K562 (cell line): ENCODE measurements around the gene RBM17. TPM values are rescaled to one million over a fixed set of nuclear protein-coding genes. Genes with fewer than 3 reads are reported as not detected.
A peak's percentile ranks its signal among the peaks of the same experiment; 100 is the strongest.

Source experiments
- CBX1 ChIP-seq: sonication (generic); IDR thresholded peaks from 2 replicates; pipeline ENCODE4 v1.6.1; 2016; ENCODE audit warnings: antibody characterized with exemption, low read depth, mild to moderate bottlenecking
- CCAR2 ChIP-seq: fragments of 200-400 bp; formaldehyde crosslinking; IDR thresholded peaks from 2 replicates; pipeline ENCODE4 v1.6.1; 2017; ENCODE audit warnings: mild to moderate bottlenecking, low read depth, low read length
- GATAD2A ChIP-seq: fragments of 450-650 bp; IDR thresholded peaks from 2 replicates; pipeline ENCODE4 v1.6.1; 2017
- HDAC2 ChIP-seq: fragments of 450-650 bp; IDR thresholded peaks from 2 replicates; pipeline ENCODE4 v1.6.1; 2016; ENCODE audit warnings: mild to moderate bottlenecking
- MAZ ChIP-seq, 2 experiments: fragments of 450-650 bp in 1 of 2; sonication (generic) in 1 of 2; formaldehyde crosslinking; IDR thresholded peaks in 1 of 2; conservative IDR thresholded peaks in 1 of 2; 2 replicates each; pipeline versions ENCODE4 v1.4.0 to v1.5.0; 2020; ENCODE audit warnings: mild to moderate bottlenecking in 1 of 2, missing genetic modification reagents in 1 of 2
- NR1H2 ChIP-seq: sonication (generic); formaldehyde crosslinking; IDR thresholded peaks from 2 replicates; pipeline ENCODE4 v1.4.0; 2020; ENCODE audit warnings: mild to moderate bottlenecking, missing genetic modification reagents
- RBBP5 ChIP-seq: fragments of 200-600 bp; sonication (generic); IDR thresholded peaks from 2 replicates; pipeline ENCODE4 v1.6.1; 2012; ENCODE audit warnings: borderline replicate concordance, mild to moderate bottlenecking, low read length, control low read depth, inconsistent platforms; ENCODE audit not compliant: insufficient read depth, poor library complexity, severe bottlenecking
- SLC30A9 ChIP-seq: fragments of 250-450 bp; sonication (Bioruptor Pico); IDR thresholded peaks from 2 replicates; pipeline ENCODE4 v1.8.0; 2022; ENCODE audit warnings: mild to moderate bottlenecking, moderate library complexity
- SRSF7 ChIP-seq: fragments of 200-400 bp; formaldehyde crosslinking; optimal IDR thresholded peaks from 2 replicates; pipeline ENCODE3; 2017; ENCODE audit warnings: mild to moderate bottlenecking, low read depth, low read length
- SUPT5H ChIP-seq: fragments of 450-650 bp; IDR thresholded peaks from 2 replicates; pipeline ENCODE4 v1.6.1; 2016
- TCF3 ChIP-seq: sonication (generic); formaldehyde crosslinking; IDR thresholded peaks from 2 replicates; pipeline ENCODE4 v1.4.0; 2020; ENCODE audit warnings: mild to moderate bottlenecking, missing genetic modification reagents
- ZC3H8 ChIP-seq: fragments of 450-650 bp; IDR thresholded peaks from 2 replicates; pipeline ENCODE4 v1.6.1; 2017
- ZFP30 ChIP-seq: fragments of 250-450 bp; sonication (Bioruptor Pico); IDR thresholded peaks from 2 replicates; pipeline ENCODE4 v1.8.0; 2022; ENCODE audit warnings: moderate library complexity, mild to moderate bottlenecking, inconsistent platforms, borderline replicate concordance
- ZNF263 ChIP-seq: sonication (generic); formaldehyde crosslinking; IDR thresholded peaks from 2 replicates; pipeline ENCODE4 v1.8.0; 2022; ENCODE audit warnings: mild to moderate bottlenecking, missing genetic modification reagents, borderline replicate concordance
- ZNF76 ChIP-seq: fragments of 250-450 bp; sonication (Bioruptor Pico); IDR thresholded peaks from 2 replicates; pipeline ENCODE4 v1.4.0; 2020; ENCODE audit warnings: mild to moderate bottlenecking, moderate library complexity, borderline replicate concordance
- polyA plus RNA-seq, 8 experiments: library from polyadenylated mRNA; depleted of rRNA in 4 of 8; stranded (reverse) in 5 of 8; unstranded in 3 of 8; fragments of >200 nt; fragmentation: Nextera tagmentation in 2 of 8; fragmentation: Illumina TruSeq in 1 of 8; extraction: Ambion mirVana in 2 of 8; extraction: Trizol in 1 of 8; gene quantifications; 2 replicates each; pipeline versions ENCODE4 v1.2.1 to v1.2.3, GENCODE V29; 2011 to 2014; ENCODE audit warnings: inconsistent platforms in 1 of 8, missing spikeins in 1 of 8
- total RNA-seq, 7 experiments: library from RNA; depleted of rRNA in 6 of 7; stranded (reverse); fragments of >200 nt in 6 of 7; fragmentation: Illumina TruSeq in 2 of 7; extraction: Trizol in 2 of 7; gene quantifications; 2 replicates each; pipeline versions ENCODE4 v1.2.1 to v1.2.3, GENCODE V29; 2011 to 2021; ENCODE audit warnings: low replicate concordance in 1 of 7
- TF ChIP-seq, protein P1 (sequence below): sonication (generic); formaldehyde crosslinking; IDR thresholded peaks from 2 replicates; pipeline ENCODE4 v1.8.0; 2022; ENCODE audit warnings: mild to moderate bottlenecking, low read depth, missing genetic modification reagents
- TF ChIP-seq, protein P2 (sequence below): fragments of 450-650 bp; formaldehyde crosslinking; IDR thresholded peaks from 2 replicates; pipeline ENCODE4 v1.4.0; 2020; ENCODE audit warnings: mild to moderate bottlenecking
- TF ChIP-seq, protein P3 (sequence below): fragments of 450-650 bp; IDR thresholded peaks from 2 replicates; pipeline ENCODE4 v1.6.1; 2016; ENCODE audit warnings: low read depth

Gene RBM17
- total and polyA plus RNA-seq, 9 of the 15 experiments (the other 6 are each of a cell fraction or from before 2014, with no cell fraction given), result 23.6 to 217 (median 124) TPM

DNA sequence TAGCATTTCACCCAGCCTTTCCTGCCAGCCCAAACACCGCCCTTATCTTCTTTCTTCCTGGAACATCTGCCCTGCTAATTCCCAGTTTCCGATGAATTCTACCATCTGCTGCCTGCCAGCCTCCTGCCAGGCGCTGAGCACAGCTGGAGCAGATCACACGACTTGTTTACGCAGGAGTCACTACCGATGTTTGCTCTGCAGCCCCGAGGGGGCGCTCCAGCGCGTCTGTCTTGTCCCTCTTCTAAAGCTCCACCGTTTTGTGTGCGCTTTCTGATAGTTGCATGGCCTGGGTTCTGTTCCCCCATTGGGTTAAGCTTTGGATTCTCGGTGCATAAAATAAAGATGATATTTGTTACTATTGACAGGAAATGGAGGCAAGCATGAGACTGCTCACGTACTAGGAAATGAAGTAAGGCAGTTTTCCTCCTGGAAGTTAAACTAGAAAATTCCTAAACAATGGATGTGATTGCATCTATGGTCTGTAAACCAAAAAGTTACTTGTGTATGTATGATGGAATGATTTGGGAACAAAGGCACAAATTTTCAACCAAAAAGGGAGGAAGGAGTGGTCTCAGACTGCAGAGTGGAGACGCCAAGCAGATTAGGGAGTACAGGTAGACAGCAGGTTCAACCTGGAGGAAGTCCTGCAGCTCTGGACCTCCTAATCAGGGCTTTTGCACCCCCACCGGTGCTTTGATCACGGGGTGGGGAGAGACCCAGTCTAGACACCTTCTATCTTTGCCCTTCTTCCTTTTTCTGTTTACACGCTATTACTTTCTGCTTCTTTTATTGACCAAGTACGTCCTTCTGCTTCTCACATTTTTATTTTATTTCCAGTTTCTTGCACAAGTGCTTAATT lies 2.2 kb upstream of the RBM17 start (continued):
- no peak for TF ChIP-seq ZNF76 (CRISPR knock-in tag)
- TF ChIP-seq CCAR2, result no peak
- TF ChIP-seq GATAD2A, result no peak
- no peak for TF ChIP-seq ZNF263
- no peak for TF ChIP-seq RBBP5
- TF ChIP-seq, protein P1, sequence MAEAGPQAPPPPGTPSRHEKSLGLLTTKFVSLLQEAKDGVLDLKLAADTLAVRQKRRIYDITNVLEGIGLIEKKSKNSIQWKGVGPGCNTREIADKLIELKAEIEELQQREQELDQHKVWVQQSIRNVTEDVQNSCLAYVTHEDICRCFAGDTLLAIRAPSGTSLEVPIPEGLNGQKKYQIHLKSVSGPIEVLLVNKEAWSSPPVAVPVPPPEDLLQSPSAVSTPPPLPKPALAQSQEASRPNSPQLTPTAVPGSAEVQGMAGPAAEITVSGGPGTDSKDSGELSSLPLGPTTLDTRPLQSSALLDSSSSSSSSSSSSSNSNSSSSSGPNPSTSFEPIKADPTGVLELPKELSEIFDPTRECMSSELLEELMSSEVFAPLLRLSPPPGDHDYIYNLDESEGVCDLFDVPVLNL (CRISPR knock-in tag), result no peak
- TF ChIP-seq NR1H2 (CRISPR knock-in tag), result no peak
- no peak; the same call in 1 of the 2 replicates for TF ChIP-seq HDAC2
- no peak for TF ChIP-seq SUPT5H
- TF ChIP-seq, protein P2, sequence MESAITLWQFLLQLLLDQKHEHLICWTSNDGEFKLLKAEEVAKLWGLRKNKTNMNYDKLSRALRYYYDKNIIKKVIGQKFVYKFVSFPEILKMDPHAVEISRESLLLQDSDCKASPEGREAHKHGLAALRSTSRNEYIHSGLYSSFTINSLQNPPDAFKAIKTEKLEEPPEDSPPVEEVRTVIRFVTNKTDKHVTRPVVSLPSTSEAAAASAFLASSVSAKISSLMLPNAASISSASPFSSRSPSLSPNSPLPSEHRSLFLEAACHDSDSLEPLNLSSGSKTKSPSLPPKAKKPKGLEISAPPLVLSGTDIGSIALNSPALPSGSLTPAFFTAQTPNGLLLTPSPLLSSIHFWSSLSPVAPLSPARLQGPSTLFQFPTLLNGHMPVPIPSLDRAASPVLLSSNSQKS, result no peak
- no peak for TF ChIP-seq CBX1
- TF ChIP-seq TCF3 (CRISPR knock-in tag), result peak; percentile 36; the same call in 1 of the 2 replicates
- no peak for TF ChIP-seq ZC3H8
- TF ChIP-seq MAZ (CRISPR knock-in tag; conservative IDR thresholded peaks at IDR 0.05 in 1 of 2, IDR thresholded peaks at IDR 0.05 in 1 of 2), result 0 out of 4 replicates have a peak, but pooled peaks of 1 of the 2 experiments have one; percentile 44
- no peak for TF ChIP-seq SRSF7
- TF ChIP-seq, protein P3, sequence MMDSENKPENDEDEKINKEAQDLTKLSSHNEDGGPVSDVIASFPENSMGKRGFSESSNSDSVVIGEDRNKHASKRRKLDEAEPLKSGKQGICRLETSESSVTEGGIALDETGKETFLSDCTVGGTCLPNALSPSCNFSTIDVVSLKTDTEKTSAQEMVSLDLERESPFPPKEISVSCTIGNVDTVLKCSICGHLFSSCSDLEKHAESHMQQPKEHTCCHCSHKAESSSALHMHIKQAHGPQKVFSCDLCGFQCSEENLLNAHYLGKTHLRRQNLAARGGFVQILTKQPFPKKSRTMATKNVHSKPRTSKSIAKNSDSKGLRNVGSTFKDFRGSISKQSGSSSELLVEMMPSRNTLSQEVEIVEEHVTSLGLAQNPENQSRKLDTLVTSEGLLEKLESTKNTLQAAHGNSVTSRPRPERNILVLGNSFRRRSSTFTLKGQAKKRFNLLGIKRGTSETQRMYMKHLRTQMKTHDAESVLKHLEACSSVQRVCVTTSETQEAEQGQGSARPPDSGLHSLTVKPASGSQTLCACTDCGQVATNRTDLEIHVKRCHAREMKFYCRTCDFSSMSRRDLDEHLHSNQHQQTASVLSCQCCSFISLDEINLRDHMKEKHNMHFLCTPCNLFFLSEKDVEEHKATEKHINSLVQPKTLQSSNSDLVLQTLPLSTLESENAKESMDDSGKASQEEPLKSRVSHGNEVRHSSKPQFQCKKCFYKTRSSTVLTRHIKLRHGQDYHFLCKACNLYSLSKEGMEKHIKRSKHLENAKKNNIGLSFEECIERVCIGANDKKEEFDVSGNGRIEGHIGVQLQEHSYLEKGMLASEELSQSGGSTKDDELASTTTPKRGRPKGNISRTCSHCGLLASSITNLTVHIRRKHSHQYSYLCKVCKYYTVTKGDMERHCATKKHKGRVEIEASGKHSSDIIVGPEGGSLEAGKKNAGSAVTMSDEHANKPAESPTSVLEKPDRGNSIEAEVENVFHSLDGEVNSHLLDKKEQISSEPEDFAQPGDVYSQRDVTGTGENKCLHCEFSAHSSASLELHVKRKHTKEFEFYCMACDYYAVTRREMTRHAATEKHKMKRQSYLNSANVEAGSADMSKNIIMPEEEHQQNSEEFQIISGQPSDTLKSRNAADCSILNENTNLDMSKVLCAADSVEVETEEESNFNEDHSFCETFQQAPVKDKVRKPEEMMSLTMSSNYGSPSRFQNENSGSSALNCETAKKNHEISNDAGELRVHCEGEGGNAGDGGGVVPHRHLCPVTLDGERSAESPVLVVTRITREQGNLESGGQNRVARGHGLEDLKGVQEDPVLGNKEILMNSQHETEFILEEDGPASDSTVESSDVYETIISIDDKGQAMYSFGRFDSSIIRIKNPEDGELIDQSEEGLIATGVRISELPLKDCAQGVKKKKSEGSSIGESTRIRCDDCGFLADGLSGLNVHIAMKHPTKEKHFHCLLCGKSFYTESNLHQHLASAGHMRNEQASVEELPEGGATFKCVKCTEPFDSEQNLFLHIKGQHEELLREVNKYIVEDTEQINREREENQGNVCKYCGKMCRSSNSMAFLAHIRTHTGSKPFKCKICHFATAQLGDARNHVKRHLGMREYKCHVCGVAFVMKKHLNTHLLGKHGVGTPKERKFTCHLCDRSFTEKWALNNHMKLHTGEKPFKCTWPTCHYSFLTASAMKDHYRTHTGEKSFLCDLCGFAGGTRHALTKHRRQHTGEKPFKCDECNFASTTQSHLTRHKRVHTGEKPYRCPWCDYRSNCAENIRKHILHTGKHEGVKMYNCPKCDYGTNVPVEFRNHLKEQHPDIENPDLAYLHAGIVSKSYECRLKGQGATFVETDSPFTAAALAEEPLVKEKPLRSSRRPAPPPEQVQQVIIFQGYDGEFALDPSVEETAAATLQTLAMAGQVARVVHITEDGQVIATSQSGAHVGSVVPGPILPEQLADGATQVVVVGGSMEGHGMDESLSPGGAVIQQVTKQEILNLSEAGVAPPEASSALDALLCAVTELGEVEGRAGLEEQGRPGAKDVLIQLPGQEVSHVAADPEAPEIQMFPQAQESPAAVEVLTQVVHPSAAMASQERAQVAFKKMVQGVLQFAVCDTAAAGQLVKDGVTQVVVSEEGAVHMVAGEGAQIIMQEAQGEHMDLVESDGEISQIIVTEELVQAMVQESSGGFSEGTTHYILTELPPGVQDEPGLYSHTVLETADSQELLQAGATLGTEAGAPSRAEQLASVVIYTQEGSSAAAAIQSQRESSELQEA, result no peak
- TF ChIP-seq SLC30A9 (CRISPR knock-in tag), result no peak
- no peak for TF ChIP-seq ZFP30 (CRISPR knock-in tag)
